ENCODE data around the gene WWC1.

Gene WWC1

GRCh38 chr5:168364750-168365550 lies 73.5 kb downstream of the WWC1 start:
- DNase-seq (ENCODE audit: low read depth), result no peak

- no peak for DNase-seq (ENCODE audit: low read depth)
Observed at GRCh38 chr5:168365581-168366081, 74.2 kb downstream of the WWC1 start.

GRCh38 chr5:168366116-168366515 lies 74.7 kb downstream of the WWC1 start:
- DNase-seq (ENCODE audit: low read depth), result peak; percentile 97

GRCh38 chr5:168368854-168369253 lies 77.4 kb downstream of the WWC1 start:
- DNase-seq (ENCODE audit: low read depth), result no peak

GRCh38 chr5:168370831-168371230 lies 79.4 kb downstream of the WWC1 start:
- DNase-seq (ENCODE audit: low read depth), result no peak

- no peak for DNase-seq (ENCODE audit: low read depth)
Observed at GRCh38 chr5:168372356-168372946, 81.0 kb downstream of the WWC1 start.

- DNase-seq (ENCODE audit: low read depth), result no peak
Observed at GRCh38 chr5:168374532-168374931, 83.1 kb downstream of the WWC1 start.

GRCh38 chr5:168375214-168375613 lies 83.8 kb downstream of the WWC1 start:
- DNase-seq (ENCODE audit: low read depth), result no peak

GRCh38 chr5:168377525-168377924 lies 86.1 kb downstream of the WWC1 start:
- no peak for DNase-seq (ENCODE audit: low read depth)

- no peak for DNase-seq (ENCODE audit: low read depth)
Observed at GRCh38 chr5:168378741-168379140, 87.3 kb downstream of the WWC1 start.

GRCh38 chr5:168382421-168382820 lies 91.0 kb downstream of the WWC1 start:
- no peak for DNase-seq (ENCODE audit: low read depth)

GRCh38 chr5:168390491-168390890 lies 99.0 kb downstream of the WWC1 start:
- no peak for DNase-seq (ENCODE audit: low read depth)

- DNase-seq (ENCODE audit: low read depth), result no peak
Observed at GRCh38 chr5:168393773-168394172, 102.3 kb downstream of the WWC1 start.

- DNase-seq (ENCODE audit: low read depth), result no peak
Observed at GRCh38 chr5:168400429-168401220, 109.2 kb downstream of the WWC1 start.

- no peak for DNase-seq (ENCODE audit: low read depth)
Observed at GRCh38 chr5:168401226-168401625, 109.8 kb downstream of the WWC1 start.

GRCh38 chr5:168401880-168402279 lies 110.4 kb downstream of the WWC1 start:
- no peak for DNase-seq (ENCODE audit: low read depth)

- DNase-seq (ENCODE audit: low read depth), result peak; percentile 46
Observed at GRCh38 chr5:168404365-168404764, 112.9 kb downstream of the WWC1 start.

- DNase-seq (ENCODE audit: low read depth), result no peak
Observed at GRCh38 chr5:168407211-168407610, 115.8 kb downstream of the WWC1 start.

- DNase-seq (ENCODE audit: low read depth), result no peak
Observed at GRCh38 chr5:168408561-168409305, 117.3 kb downstream of the WWC1 start.

GRCh38 chr5:168409591-168410458 lies 118.4 kb downstream of the WWC1 start:
- peak; percentile 54 for DNase-seq (ENCODE audit: low read depth)

- DNase-seq (ENCODE audit: low read depth), result no peak
Observed at GRCh38 chr5:168411871-168412270, 120.4 kb downstream of the WWC1 start.
